ENCODE measurements around the gene MEGF6. TPM values are rescaled to one million over a fixed set of nuclear protein-coding genes. Genes with fewer than 3 reads are reported as not detected.

The MEGF6 gene
- total and polyA plus RNA-seq, 5 experiments from 2014 or later: 2.2 to 198 (median 3.5) TPM

DNA sequence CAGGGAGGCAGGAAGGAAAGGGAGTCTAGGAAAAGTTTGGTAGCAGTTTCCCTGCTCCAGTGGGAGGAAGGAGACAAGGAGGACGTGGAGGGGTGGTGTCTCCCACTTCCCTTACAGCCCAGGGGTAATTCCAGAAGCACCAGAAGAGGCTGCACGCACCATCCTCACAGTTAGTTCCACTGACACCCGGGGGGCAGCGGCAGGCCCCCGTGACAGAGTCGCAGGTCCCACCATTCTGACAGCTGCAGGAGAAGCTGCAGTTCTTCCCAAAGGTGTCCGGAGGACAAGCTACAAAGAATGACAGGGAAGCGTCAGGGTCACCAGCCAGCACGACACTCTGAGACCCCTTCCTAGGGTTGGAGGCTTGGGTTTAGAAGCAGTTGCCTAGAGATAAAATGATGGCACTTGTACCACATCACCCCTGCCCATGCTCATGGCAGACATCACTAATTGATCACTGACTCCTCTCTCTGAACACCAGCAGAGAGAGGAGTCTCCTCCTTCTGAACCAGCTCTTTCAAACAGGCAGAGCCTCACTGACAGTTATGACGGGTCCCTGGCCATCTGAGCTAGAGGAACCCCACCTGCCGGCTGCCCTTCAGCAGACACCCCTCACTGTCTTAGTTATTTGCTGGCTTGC, 103.6 kb downstream of the MEGF6 start:
- Mint-ChIP-seq H3K27me3 (no peaks in the 10 kb centered on the region), H3K27ac (peak overlapping the region in 1 of 10 donors; percentile 75), H3K9me3 (no peaks in the 10 kb centered on the region), H3K4me3 (no peak overlapping the region), H3K4me1 (peaks cover 0 to 2% (median 0%) of the 10 kb centered on the region in 4 donors), H3K36me3 (peaks cover 0 to 16% (median 10%) of the 10 kb centered on the region in 3 donors)
- POLR2A ChIA-PET: interaction anchor here (1.0 kb wide), 1 partner anchor 116 kb away, joined by 3 read pairs; the partner anchor contains the start of gene TPRG1L
- ATAC-seq: no peak
- no peak for DNase-seq

GRCh38 chr1:3506943-3507342, 104.4 kb downstream of the MEGF6 start:
- H3K9me3 Mint-ChIP-seq: no peaks in the 10 kb centered on the region
- no peak overlapping the region for H3K4me3 Mint-ChIP-seq
- H3K27ac Mint-ChIP-seq: no peak overlapping the region
- peaks cover 0 to 16% (median 8%) of the 10 kb centered on the region in 3 donors for H3K36me3 Mint-ChIP-seq
- ATAC-seq (no peak), DNase-seq (no peak)
- POLR2A ChIA-PET: no interaction called here
- no peaks in the 10 kb centered on the region for H3K27me3 Mint-ChIP-seq
- H3K4me1 Mint-ChIP-seq: peaks cover 0 to 2% (median 0%) of the 10 kb centered on the region in 4 donors

DNA sequence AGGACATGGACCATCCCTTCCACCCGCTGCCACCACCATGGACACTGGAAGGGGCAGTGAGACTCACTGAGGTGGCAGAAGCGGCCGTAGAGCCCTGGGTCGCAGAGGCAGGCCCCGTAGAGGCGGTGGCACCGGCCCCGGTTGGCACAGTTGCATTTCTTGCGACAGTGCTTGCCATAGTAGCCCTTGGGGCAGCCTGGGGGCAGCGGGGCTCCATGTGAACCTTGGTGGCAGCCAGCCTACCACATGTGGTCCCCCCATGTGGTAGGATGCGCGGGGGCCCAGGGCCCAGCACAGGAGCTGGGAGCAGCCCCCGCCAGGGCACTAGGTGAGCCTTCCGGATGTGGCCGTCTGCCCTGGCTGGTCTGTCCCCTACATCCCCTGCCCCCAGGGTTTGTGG, 105.3 kb downstream of the MEGF6 start:
- Mint-ChIP-seq H3K9me3 (no peaks in the 10 kb centered on the region), H3K36me3 (peaks cover 0 to 16% (median 8%) of the 10 kb centered on the region in 3 donors), H3K27ac (no peak overlapping the region), H3K27me3 (no peaks in the 10 kb centered on the region), H3K4me1 (peaks cover 0 to 2% (median 0%) of the 10 kb centered on the region in 4 donors), H3K4me3 (no peak overlapping the region)
- no peak for ATAC-seq
- POLR2A ChIA-PET: no interaction called here
- no peak for DNase-seq

GRCh38 chr1:3505161-3505560, 106.1 kb downstream of the MEGF6 start:
- peaks cover 0 to 16% (median 8%) of the 10 kb centered on the region in 3 donors for H3K36me3 Mint-ChIP-seq
- no peak for ATAC-seq
- H3K27ac Mint-ChIP-seq: no peak overlapping the region
- no peak overlapping the region for H3K4me3 Mint-ChIP-seq
- no peaks in the 10 kb centered on the region for H3K4me1 Mint-ChIP-seq
- H3K9me3 Mint-ChIP-seq: no peaks in the 10 kb centered on the region
- DNase-seq: no peak
- H3K27me3 Mint-ChIP-seq: no peaks in the 10 kb centered on the region
- POLR2A ChIA-PET: no interaction called here

DNA sequence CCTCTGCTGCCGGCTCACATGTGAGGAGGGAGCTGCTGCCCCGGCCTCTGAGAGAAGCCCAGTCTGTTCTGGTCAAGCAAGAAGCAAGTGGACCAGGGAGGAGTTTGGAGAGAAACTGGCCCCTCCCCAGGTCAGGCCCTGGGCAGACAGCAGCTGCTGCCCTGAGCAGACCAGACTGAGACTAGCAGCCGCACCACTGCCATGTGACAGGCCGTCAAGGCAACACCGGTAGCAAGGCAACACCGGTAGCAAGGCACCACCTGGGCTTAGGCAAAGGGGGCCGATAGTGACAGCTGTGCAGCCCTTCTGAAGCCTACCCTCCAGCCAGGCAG, 106.5 kb downstream of the MEGF6 start:
- no peak for ATAC-seq
- Mint-ChIP-seq H3K4me3 (no peak overlapping the region), H3K27me3 (no peaks in the 10 kb centered on the region), H3K4me1 (no peaks in the 10 kb centered on the region), H3K27ac (no peak overlapping the region), H3K9me3 (no peaks in the 10 kb centered on the region), H3K36me3 (peaks cover 0 to 16% (median 8%) of the 10 kb centered on the region in 3 donors)
- DNase-seq: no peak
- POLR2A ChIA-PET: no interaction called here

- POLR2A ChIA-PET: no interaction called here
- ATAC-seq (no peak), DNase-seq (no peak)
- Mint-ChIP-seq H3K4me3 (no peak overlapping the region), H3K27ac (no peak overlapping the region), H3K9me3 (no peaks in the 10 kb centered on the region), H3K36me3 (peaks cover 0 to 16% (median 8%) of the 10 kb centered on the region in 3 donors), H3K27me3 (no peaks in the 10 kb centered on the region), H3K4me1 (no peaks in the 10 kb centered on the region)
These were observed 107.0 kb downstream of the MEGF6 start for GRCh38 chr1:3504151-3504821.

DNA sequence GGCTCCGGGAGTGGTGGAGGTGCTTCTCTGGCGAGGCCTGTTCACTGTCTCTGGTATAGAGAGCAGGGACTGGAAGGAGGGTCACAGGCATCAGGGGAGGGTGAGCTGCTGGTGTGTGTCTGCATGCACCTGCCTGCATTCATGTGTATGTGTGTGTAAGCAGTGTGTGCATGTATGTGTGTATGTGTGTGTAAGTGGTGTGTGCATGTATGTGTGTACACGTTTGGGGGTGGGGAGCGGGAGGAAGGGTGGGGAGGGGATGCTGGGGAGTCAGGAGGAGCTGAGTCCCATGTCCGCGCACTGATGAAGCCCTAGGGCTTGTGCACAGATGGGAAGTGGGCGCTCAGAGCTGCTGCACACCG, 107.8 kb downstream of the MEGF6 start:
- H3K4me3 Mint-ChIP-seq: no peak overlapping the region
- H3K27ac Mint-ChIP-seq: peak overlapping the region in 2 of 10 donors; percentile 27 to 78
- H3K27me3 Mint-ChIP-seq: no peaks in the 10 kb centered on the region
- DNase-seq (no peak), ATAC-seq (no peak)
- no peaks in the 10 kb centered on the region for H3K9me3 Mint-ChIP-seq
- H3K36me3 Mint-ChIP-seq: peaks cover 0 to 16% (median 8%) of the 10 kb centered on the region in 3 donors
- H3K4me1 Mint-ChIP-seq: no peaks in the 10 kb centered on the region
- POLR2A ChIA-PET: no interaction called here

- ATAC-seq (no peak), DNase-seq (no peak)
- H3K4me1 Mint-ChIP-seq: no peaks in the 10 kb centered on the region
- H3K36me3 Mint-ChIP-seq: peaks cover 0 to 13% (median 5%) of the 10 kb centered on the region in 3 donors
- POLR2A ChIA-PET: interaction anchor here (1.3 to 1.4 kb wide), 3 partner anchors 9 to 14 kb away, joined by 4 to 5 read pairs (median 5); no protein-coding TSS in a partner anchor
- no peaks in the 10 kb centered on the region for H3K27me3 Mint-ChIP-seq
- H3K4me3 Mint-ChIP-seq: no peak overlapping the region
- H3K27ac Mint-ChIP-seq: peak overlapping the region in 2 of 10 donors; percentile 27 to 78
- H3K9me3 Mint-ChIP-seq: no peaks in the 10 kb centered on the region
These were observed 108.4 kb downstream of the MEGF6 start for GRCh38 chr1:3502641-3503524.

- no peak overlapping the region for H3K4me3 Mint-ChIP-seq
- POLR2A ChIA-PET: interaction anchor here (0.6 to 1.4 kb wide), 5 partner anchors 10 to 24 kb away, joined by 3 to 5 read pairs (median 4); no protein-coding TSS in a partner anchor
These were observed 109.3 kb downstream of the MEGF6 start for GRCh38 chr1:3501856-3502640.

DNA sequence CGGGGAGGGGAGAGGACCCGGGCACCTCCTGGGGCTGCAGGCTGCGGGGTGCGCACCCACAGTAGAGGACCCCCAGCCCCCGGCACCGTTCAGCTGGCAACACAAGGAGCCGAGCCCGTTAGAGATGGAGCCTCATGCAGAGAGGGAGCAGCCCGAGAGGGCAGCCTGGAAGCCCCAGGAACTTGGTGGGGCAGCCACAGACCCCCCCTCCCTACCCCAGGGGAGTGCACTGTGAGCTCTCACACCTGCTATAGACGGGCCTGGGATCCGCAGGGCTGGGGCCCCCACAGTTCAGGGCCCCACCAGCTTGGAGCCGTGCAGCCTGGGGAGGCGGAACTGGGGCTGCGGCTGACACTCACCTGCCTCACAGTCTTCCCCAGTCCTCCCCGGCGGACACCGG, 109.9 kb downstream of the MEGF6 start:
- DNase-seq (no peak), ATAC-seq (no peak)
- peaks cover 0 to 4% (median 0%) of the 10 kb centered on the region in 3 donors for H3K36me3 Mint-ChIP-seq
- no peaks in the 10 kb centered on the region for H3K4me1 Mint-ChIP-seq
- POLR2A ChIA-PET: interaction anchor here (0.8 to 1.4 kb wide), 4 partner anchors 10 to 16 kb away, joined by 3 to 5 read pairs (median 4); no protein-coding TSS in a partner anchor
- H3K9me3 Mint-ChIP-seq: no peaks in the 10 kb centered on the region
- no peak overlapping the region for H3K27ac Mint-ChIP-seq
- H3K4me3 Mint-ChIP-seq: no peak overlapping the region
- H3K27me3 Mint-ChIP-seq: no peaks in the 10 kb centered on the region

More at GRCh38 chr1:3501856-3502640, 109.3 kb downstream of the MEGF6 start:
- no peaks in the 10 kb centered on the region for H3K9me3 Mint-ChIP-seq
- H3K27ac Mint-ChIP-seq: no peak overlapping the region
- no peaks in the 10 kb centered on the region for H3K27me3 Mint-ChIP-seq
- H3K36me3 Mint-ChIP-seq: peaks cover 0 to 7% (median 5%) of the 10 kb centered on the region in 3 donors
- ATAC-seq: peak; percentile 51 to 65
- no peaks in the 10 kb centered on the region for H3K4me1 Mint-ChIP-seq
- peak in 8 of 10 donors; percentile 18 to 77 (median 32) for DNase-seq

- no peak for ATAC-seq
- no peaks in the 10 kb centered on the region for H3K4me1 Mint-ChIP-seq
- H3K27ac Mint-ChIP-seq: no peak overlapping the region
- no peak overlapping the region for H3K4me3 Mint-ChIP-seq
- POLR2A ChIA-PET: interaction anchor here (0.5 to 1.0 kb wide), 4 partner anchors 17 to 31 kb away, joined by 3 read pairs; no protein-coding TSS in a partner anchor
- no peaks in the 10 kb centered on the region for H3K27me3 Mint-ChIP-seq
- H3K36me3 Mint-ChIP-seq: peaks cover 0 to 4% (median 0%) of the 10 kb centered on the region in 3 donors
- no peak for DNase-seq
- no peaks in the 10 kb centered on the region for H3K9me3 Mint-ChIP-seq
These were observed 111.0 kb downstream of the MEGF6 start for GRCh38 chr1:3500265-3500835.

- Mint-ChIP-seq H3K27me3 (no peaks in the 10 kb centered on the region), H3K4me3 (no peak overlapping the region), H3K36me3 (peaks cover 0 to 4% (median 0%) of the 10 kb centered on the region in 3 donors), H3K4me1 (no peaks in the 10 kb centered on the region), H3K9me3 (no peaks in the 10 kb centered on the region), H3K27ac (no peak overlapping the region)
- DNase-seq (no peak), ATAC-seq (no peak)
- POLR2A ChIA-PET: interaction anchor here (1.0 kb wide), 1 partner anchor 31 kb away, joined by 3 read pairs; no protein-coding TSS in a partner anchor
These were observed 111.7 kb downstream of the MEGF6 start for GRCh38 chr1:3499611-3500010.

Measured in naive thymus-derived CD8-positive, alpha-beta T cell (primary cell).